A673 (cell line): ENCODE measurements around the gene KIRREL3.

Source experiments
- EZH2 ChIP-seq: fragments of 200-600 bp; sonication (generic); IDR thresholded peaks from 2 replicates; pipeline ENCODE4 v1.6.1; 2017; ENCODE audit warnings: borderline replicate concordance, low read depth, mild to moderate bottlenecking, mixed read lengths, antibody characterized with exemption, low read length; ENCODE audit not compliant: poor library complexity, severe bottlenecking
- TF ChIP-seq, protein P1 (sequence below): fragments of 300-800, 200-600 bp; sonication (generic); conservative IDR thresholded peaks from 2 replicates; pipeline ENCODE4 v1.5.1; 2017; ENCODE audit warnings: low read depth, mild to moderate bottlenecking, antibody characterized with exemption, low read length, moderate library complexity, mixed read lengths

DNA sequence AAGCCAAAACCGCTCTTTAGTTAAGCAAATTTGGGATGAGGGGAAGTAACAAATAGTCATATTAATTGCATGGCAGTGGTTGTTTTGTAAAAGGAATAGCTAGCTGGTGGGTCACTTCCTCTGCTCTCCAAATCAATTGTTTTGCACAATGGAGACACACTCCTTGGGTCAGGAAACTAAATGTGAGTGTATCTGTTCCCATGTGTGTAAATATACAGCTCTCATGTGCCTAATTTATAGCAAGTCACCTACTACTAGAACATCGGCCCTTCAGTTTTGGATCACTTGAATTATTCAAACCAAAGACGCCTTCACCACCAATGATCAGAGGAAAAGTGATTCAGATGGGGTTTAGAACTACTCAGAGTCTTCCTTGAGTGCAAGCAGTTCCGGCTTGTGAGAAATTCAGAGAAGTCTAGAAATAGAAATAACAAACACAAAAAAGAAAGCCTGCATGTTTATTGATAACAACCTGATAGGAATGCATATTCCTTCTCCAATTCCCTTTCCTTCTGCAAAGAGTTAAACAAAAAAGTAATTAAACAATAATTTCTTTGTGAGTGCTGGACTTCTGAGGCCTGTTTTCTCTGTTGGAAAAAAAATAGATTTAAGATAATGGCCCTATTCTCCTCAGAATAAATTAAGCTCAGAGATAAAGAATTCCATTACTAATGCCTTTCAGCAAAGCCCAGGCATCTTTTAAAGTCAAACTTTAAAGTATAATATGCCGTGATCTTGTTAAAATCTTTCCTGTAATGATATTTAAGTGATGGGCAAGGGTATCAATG lies 100.4 kb downstream of the KIRREL3 start:
- TF ChIP-seq, protein P1, sequence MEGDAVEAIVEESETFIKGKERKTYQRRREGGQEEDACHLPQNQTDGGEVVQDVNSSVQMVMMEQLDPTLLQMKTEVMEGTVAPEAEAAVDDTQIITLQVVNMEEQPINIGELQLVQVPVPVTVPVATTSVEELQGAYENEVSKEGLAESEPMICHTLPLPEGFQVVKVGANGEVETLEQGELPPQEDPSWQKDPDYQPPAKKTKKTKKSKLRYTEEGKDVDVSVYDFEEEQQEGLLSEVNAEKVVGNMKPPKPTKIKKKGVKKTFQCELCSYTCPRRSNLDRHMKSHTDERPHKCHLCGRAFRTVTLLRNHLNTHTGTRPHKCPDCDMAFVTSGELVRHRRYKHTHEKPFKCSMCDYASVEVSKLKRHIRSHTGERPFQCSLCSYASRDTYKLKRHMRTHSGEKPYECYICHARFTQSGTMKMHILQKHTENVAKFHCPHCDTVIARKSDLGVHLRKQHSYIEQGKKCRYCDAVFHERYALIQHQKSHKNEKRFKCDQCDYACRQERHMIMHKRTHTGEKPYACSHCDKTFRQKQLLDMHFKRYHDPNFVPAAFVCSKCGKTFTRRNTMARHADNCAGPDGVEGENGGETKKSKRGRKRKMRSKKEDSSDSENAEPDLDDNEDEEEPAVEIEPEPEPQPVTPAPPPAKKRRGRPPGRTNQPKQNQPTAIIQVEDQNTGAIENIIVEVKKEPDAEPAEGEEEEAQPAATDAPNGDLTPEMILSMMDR: no peak
- TF ChIP-seq EZH2: no peak
